GM13976 (cell line): Measurements from ENCODE around the gene GFPT2.

Experiments
- DNase-seq: peaks from one replicate; pipeline ENCODE4 v3.0.0; 2012; ENCODE audit warnings: low spot score
- in situ Hi-C: fragments of 300-500 bp; cut with MboI; formaldehyde crosslinking; loops from one replicate; pipeline ENCODE4 v1.12.0; 2022; ENCODE audit warnings: low sequenced_read_pairs, mixed read lengths, inconsistent platforms; ENCODE audit not compliant: unreplicated experiment
- TF ChIP-seq, protein P1 (sequence below): IDR thresholded peaks from 2 replicates; pipeline ENCODE4 v1.5.1; 2012; ENCODE audit warnings: borderline replicate concordance, mild to moderate bottlenecking; ENCODE audit not compliant: insufficient read depth; ENCODE audit errors: extremely low read depth, missing control alignments, control extremely low read depth

The GFPT2 gene

DNA sequence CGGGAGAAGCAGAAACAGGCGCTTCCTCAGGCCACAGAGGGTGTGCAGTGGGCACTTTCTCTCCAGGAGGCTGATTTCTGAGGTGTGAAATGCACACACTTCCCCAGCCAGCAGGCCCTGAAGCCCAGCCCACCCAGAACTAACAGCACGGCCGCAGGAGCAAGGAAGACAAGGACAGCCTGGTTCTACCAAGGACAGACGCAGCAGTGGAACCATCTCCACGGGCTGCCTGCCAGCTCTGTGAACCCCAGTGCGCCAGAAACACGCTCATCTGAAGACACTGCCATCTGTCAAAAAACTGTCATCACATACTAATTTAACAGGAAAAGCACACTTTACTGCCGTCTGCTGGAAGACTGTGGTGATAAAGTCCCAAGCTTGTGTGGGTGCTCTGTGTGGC is 102.0 kb downstream of the GFPT2 start:
- TF ChIP-seq, protein P1, sequence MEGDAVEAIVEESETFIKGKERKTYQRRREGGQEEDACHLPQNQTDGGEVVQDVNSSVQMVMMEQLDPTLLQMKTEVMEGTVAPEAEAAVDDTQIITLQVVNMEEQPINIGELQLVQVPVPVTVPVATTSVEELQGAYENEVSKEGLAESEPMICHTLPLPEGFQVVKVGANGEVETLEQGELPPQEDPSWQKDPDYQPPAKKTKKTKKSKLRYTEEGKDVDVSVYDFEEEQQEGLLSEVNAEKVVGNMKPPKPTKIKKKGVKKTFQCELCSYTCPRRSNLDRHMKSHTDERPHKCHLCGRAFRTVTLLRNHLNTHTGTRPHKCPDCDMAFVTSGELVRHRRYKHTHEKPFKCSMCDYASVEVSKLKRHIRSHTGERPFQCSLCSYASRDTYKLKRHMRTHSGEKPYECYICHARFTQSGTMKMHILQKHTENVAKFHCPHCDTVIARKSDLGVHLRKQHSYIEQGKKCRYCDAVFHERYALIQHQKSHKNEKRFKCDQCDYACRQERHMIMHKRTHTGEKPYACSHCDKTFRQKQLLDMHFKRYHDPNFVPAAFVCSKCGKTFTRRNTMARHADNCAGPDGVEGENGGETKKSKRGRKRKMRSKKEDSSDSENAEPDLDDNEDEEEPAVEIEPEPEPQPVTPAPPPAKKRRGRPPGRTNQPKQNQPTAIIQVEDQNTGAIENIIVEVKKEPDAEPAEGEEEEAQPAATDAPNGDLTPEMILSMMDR: no peak
- DNase-seq: no peak
- in situ Hi-C loops: no loop called here
